ENCODE measurements around the gene ZNF614. TPM values are rescaled to one million over a fixed set of nuclear protein-coding genes. Genes with fewer than 3 reads are reported as not detected.
A peak's percentile ranks its signal among the peaks of the same experiment; 100 is the strongest.
"Not testable (repeated sequence)": the region's sequence is repeated elsewhere in the genome, so short reads cannot be mapped to it uniquely, and the experiment has no call there.

The ZNF614 gene
- total RNA-seq, 1 donor from 2014 or later: 10.4 TPM

DNA sequence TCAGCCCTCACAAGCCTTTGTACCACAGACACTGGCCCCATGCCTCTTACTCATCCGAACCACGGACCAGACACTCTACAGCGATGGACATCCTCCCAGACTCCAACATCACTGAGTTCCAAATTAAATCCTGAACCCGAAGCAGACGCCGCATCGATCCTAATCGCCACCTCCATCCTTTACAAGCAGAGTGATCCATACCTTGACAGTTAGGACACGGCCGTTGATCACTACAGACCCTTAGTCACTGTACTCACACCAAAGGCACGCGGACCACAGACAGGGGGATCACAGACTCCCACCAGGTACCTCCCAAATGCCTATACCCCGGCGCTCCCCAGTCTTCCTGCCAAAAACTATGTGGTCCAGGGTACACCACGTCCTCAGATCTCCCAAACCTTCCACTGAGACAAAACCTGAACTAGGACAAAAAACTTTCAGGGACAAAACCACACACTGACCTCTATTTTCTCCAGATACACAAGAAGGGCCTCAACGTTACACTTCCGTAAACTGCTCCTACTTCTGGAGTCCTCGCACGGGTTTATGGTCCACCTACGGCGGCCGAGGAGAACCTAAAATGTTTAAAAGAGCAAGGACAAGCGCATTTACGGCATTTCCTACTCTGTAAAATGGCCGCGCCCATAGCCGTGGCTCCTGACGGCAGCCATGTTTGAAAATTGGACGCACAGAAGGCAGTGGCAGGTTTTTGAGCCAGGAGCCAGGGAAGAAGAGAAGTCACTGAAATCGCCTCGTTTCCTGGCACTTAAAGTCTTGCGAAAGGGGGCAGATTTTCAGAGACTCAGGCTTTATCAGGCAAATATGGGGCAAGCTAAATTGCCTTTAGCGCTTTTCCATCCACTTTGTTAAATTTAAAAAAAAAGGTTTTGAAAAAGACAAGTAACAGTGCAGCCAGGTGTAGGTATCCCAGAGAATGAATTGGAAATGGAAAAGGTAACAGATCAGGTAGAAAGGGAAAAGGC, 41.6 kb downstream of the ZNF614 start, which contains the start of gene ZNF350:
TSS of gene ZNF350 (minus strand) at position 532 of the 983 bp plus-strand sequence. CDS start 12,480 bp downstream, outside the sequence.
- peak; percentile 94 for DNase-seq

DNA sequence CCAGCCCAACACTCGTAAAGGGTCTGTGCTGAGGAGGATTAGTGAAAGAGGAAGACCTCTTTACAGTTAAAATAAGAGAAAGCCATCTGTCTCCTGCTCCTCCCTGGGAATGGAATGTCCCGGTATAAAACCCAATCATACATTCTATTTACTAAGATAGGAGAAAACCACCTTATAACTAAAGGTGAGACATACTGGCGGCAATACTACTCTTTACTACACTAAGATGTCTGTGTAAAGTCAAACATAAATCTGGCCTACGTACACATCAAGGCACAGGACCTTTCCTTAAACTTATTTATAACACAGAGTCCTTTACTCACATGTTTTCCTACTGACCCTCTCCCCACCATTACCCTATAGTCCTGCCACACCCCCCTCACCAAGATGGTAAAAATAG, 44.8 kb downstream of the ZNF614 start:
- no peak for DNase-seq

DNA sequence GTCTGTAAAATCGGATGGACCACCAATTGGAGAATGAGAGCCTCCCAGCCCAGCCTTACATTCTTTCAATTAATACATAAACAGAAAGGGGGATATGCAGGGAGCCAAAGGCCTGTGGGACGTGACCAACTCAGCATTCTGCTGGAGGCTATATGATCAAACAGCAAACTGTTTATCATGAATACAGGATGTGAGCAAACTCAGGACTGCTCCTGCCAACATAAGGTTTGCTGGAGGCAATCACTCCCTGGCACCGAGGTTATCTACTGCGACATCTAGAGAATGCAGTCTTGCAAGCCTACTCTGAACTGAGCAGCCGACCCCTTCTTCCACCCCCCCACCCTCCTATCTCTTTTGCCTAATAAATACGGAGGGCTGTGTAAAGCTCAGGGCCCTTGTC, 47.3 kb downstream of the ZNF614 start:
- not testable (repeated sequence) for DNase-seq

DNA sequence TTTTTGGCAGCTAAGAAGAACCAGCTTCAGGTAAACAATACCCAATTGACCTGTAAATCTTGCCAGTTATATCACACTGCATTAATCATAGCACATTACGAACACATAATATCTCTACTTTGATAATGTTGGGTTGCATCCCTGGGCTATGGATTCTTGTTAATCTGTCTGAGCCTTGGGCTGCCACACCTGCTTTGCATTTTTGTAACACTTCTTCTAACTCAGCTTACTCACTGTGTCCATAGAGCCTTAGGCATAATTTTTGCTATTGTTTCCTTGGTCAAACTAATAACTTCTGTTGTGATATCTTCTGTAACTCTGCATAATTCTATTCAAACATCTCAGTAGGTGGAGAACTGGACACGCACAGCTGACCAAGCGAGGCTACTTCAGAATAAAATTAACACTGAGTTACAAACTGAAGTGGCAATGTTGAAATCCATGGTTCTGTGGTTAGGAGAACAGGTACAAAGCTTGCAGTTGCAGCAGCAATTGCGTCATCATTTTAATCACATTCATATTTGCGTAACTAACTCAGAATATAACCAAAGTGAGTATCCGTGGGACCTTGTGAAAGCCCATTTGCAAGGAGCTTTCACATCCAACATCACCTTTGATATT, 48.0 kb downstream of the ZNF614 start:
- DNase-seq: no peak

DNA sequence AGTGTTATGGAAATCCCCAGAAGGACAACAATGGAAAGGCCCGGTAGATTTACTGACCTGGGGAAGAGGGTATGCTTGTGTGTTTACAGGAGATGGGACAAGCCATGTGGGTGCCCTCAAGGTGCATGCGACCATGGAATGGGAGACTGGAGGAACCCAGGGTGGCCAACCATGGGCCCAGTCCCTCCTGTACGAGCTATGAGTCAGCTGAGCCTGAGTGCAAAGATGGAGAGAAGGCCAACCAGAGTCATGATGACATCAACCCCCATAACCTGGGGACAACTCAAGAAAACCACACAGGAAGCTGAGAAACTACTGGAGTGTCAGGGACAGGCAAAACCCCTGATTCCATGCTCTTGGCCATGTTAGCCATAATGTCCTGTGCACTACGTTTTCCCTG, 49.3 kb downstream of the ZNF614 start:
- no peak for DNase-seq

DNA sequence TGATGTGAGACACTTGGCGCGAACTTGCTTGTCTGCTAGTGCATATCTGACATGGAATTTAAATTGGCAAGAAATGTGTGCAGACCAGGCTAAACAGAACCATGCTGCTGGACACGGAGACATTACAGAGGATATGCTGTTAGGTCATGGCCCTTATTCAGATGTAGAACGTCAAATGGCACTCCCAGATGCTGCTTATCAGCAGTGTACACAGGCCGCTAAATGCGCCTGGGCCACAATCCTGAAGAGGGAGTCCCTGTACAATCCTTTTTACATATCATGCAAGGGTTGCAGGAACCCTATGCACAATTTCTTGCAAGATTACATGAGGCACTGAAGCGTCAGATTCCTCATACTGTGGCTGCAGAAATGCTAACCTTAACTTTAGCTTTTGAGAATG, 50.8 kb downstream of the ZNF614 start:
- DNase-seq: no peak

DNA sequence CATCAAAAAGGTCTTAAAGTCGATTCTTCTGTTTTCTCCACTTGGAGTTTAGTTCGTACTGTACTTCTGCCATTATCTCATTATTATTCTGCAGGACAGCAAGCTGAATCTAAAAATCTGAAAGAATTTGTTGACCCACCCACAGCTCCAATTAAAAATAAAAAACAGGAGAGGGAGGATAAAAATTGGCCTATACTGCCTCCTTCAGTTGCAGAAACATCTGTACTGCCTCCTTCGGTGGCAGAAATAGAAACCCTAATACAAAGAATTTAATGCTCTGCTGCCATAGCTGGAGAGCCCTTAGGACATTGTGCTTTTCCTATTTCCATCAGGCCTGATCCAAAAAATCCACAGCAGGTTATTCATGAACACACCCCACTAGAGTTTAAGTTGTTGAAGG, 51.3 kb downstream of the ZNF614 start:
- DNase-seq: no peak

DNA sequence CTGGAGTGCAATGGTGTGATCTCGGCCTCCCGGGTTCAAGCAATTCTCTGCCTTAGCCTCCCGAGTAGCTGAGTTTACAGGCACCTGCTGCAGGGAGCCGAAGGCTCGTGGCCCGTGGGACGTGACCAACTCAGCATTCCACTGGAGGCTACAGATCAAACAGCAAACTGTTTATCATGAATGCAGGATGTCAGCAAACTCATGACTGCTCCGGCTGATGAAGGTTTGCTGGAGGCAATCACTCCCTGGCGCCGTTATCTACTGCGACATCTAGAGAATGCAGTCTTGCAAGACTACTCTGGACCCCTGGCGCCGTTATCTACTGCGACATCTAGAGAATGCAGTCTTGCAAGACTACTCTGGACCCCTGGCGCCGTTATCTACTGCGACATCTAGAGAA, 52.4 kb downstream of the ZNF614 start:
- DNase-seq: not testable (repeated sequence)

DNA sequence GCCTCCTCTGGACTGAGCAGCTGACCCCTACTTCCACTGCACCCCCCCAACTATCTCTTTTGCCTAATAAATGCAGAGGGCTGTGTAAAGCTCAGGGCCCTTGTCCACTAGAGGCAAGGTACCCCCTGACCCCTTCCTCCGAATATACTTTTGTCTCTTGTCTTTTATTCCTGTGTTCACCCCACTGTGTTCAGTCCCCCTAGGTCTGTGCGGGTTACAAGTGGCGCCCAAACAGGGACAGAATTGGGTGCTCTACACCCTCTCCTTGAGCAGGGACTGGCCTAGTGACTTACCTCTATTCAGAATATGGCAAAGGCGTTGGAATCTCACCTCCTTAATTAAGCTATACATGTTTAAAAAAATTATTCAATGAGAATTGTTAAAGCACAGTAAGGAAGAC, 56.6 kb downstream of the ZNF614 start:
- DNase-seq: no peak

DNA sequence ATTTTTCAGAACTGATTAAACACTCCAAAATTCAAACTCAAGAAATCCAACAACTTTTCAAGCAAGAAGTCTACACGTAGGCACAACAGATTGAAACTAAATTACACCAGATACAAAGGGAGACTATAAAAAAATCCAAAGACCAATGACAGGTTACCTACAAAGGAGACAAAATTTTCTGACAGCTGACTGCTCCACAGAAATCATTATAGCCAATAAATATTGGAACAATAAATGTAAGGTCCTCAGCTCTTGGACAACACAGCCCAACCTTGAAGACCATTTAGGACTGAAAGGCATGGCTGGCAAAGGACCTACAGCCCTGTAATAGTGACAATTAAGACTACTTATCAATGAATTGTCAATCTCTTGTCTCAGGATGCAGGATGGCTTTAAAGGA, 57.5 kb downstream of the ZNF614 start:
- no peak for DNase-seq

DNA sequence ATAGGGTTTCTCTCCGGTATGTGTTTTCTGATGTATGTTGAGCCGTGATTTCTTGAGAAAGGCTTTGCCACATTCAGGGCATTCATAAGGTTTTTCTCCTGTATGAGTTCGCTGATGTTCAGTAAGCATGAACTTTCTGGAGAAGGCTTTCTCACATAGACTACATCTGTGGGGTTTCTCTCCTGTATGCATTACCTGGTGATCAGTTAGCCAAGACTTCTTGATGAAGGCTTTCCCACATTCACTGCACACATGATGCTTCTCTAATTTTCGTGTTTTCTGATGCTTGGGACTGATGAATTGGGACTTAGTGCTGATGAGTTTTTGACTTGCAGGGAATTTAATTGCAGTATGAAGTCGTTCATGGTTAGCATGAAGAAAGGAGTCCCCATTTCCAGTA, 62.6 kb downstream of the ZNF614 start:
- no peak for DNase-seq

Other genes starting within 250 kb of the ZNF614 start
- 2.2 TPM for gene FPR3, start 233.2 kb downstream of the ZNF614 start, total RNA-seq
- 16.3 TPM for gene ZNF577, start 140.4 kb downstream of the ZNF614 start, total RNA-seq
- 21.1 TPM for gene ZNF649, start 123.4 kb downstream of the ZNF614 start, total RNA-seq
- 5.6 TPM for gene ZNF613, start 100.9 kb downstream of the ZNF614 start, total RNA-seq
- 11.5 TPM for gene ZNF350, start 41.5 kb downstream of the ZNF614 start, total RNA-seq
- 16.2 TPM for gene ZNF615, start 20.2 kb downstream of the ZNF614 start, total RNA-seq
- 15.5 TPM for gene ZNF432, start 20.5 kb upstream of the ZNF614 start, total RNA-seq
- gene ZNF841, start 67.4 kb upstream of the ZNF614 start, total RNA-seq: 29.5 TPM
- gene ZNF616, start 111.6 kb upstream of the ZNF614 start, total RNA-seq: 12.9 TPM
- gene ZNF836, start 143.2 kb upstream of the ZNF614 start, total RNA-seq: 14.0 TPM
- gene PPP2R1A, start 161.7 kb upstream of the ZNF614 start, total RNA-seq: 53.9 TPM
- gene ZNF766, start 241.2 kb upstream of the ZNF614 start, total RNA-seq: 16.9 TPM

Data from skin of body (tissue), 2 donors.